ENCODE results near the gene HPN. TPM values are rescaled to one million over a fixed set of nuclear protein-coding genes. Genes with fewer than 3 reads are reported as not detected.

Gene HPN
- total and polyA plus RNA-seq, 10 of the 15 experiments (the other 5 are each of a cell fraction or from before 2014, with no cell fraction given), result 0.21 to 0.35 TPM; not detected in 8

- Histone ChIP-seq H3K4me3 (no peak overlapping the region), H3K9ac (ENCODE audit: control insufficient read depth, insufficient read depth, low read length) (no peak overlapping the region), H3K4me1 (ENCODE audit: control insufficient read depth, insufficient read depth, low read length) (no peaks in the 10 kb centered on the region), H3K9me3 (replicated peaks; ENCODE audit: control insufficient read depth, insufficient read depth, low read length) (no peaks in the 10 kb centered on the region), H2AFZ (ENCODE audit: control insufficient read depth, low read depth, low read length) (no peak overlapping the region), H3K27ac (ENCODE audit: control insufficient read depth, insufficient read depth) (no peak overlapping the region), H4K20me1 (ENCODE audit: control insufficient read depth, insufficient read depth) (no peaks in the 10 kb centered on the region), H3K79me2 (ENCODE audit: control insufficient read depth, insufficient read depth, low read length) (no peaks in the 10 kb centered on the region), H3K36me3 (ENCODE audit: control insufficient read depth in 2 of 2, insufficient read depth in 2 of 2, low read length in 1 of 2) (peaks cover 0 to 5% of the 10 kb centered on the region in 2 experiments; a peak in 2 of 4 replicates), H3K4me2 (ENCODE audit: control insufficient read depth, insufficient read depth) (0 out of 2 replicates have a peak overlapping the region, but pooled peaks have one; percentile 42), H3K27me3 (replicated peaks in 1 of 2; ENCODE audit: control insufficient read depth in 2 of 2, insufficient read depth in 2 of 2, low read length in 1 of 2) (peaks cover 2 to 5% of the 10 kb centered on the region in 2 experiments; a peak in 2 of 4 replicates)
- ATAC-seq, result no peak; the same call in 2 of the 3 replicates
- intact Hi-C loops (cut with micrococcal nuclease; ENCODE audit: unreplicated experiment) (no loop called here), in situ Hi-C loops (cut with MboI) (no loop called here)
- ChIA-PET POLR2A (no interaction called here), CTCF (no interaction called here), SMC1A (ENCODE audit: uncharacterized antibody, unreplicated experiment) (no interaction called here), RAD21 (ENCODE audit: unreplicated experiment) (no interaction called here)
- WGBS (ENCODE audit: insufficient coverage, insufficient replicate concordance, low lambda C conversion rate, missing lambda C conversion rate), result 42% methylated on average over 8 of the region's 11 CpGs
- no peak for TF ChIP-seq MLLT1 (IDR thresholded peaks at IDR 0.05)
- 0 out of 2 replicates have a peak, but pooled peaks have one; percentile 23 for TF ChIP-seq POLR2A (IDR thresholded peaks at IDR 0.05; ENCODE audit: low read depth, low read length)
- DNase-seq (ENCODE audit: low read depth, low spot score), result no peak
- no TSS peak for BruUV-seq (replicated peaks)
- FAIRE-seq, result no peak
Measured at GRCh38 chr19:35029737-35030256, 11.7 kb upstream of the HPN start.

- WGBS (ENCODE audit: insufficient coverage, insufficient replicate concordance, low lambda C conversion rate, missing lambda C conversion rate), result 7% methylated on average over 21 of the region's 118 CpGs
- H3K4me1 ChIP-seq (ENCODE audit: control insufficient read depth, insufficient read depth, low read length), result no peaks in the 10 kb centered on the region
- CTCF ChIA-PET, result no interaction called here
- RAD21 ChIA-PET (ENCODE audit: unreplicated experiment), result no interaction called here
- intact Hi-C loops (cut with micrococcal nuclease; ENCODE audit: unreplicated experiment) (no loop called here), in situ Hi-C loops (cut with MboI) (no loop called here)
- ATAC-seq, result peak; percentile 60
- DNase-seq (ENCODE audit: low read depth, low spot score), result no peak
- POLR2A ChIA-PET, result no interaction called here
- no peak within 1 kb of the TSS for H2AFZ ChIP-seq (ENCODE audit: control insufficient read depth, low read depth, low read length)
- H3K9ac ChIP-seq (ENCODE audit: control insufficient read depth, insufficient read depth, low read length), result no peak within 1 kb of the TSS
- no peaks in the 10 kb centered on the region for H3K9me3 ChIP-seq (replicated peaks; ENCODE audit: control insufficient read depth, insufficient read depth, low read length)
- no peaks in the 10 kb centered on the region for H3K79me2 ChIP-seq (ENCODE audit: control insufficient read depth, insufficient read depth, low read length)
- H3K4me3 ChIP-seq, result no peak within 1 kb of the TSS
- no peak for TF ChIP-seq BHLHE40 (IDR thresholded peaks at IDR 0.05; ENCODE audit: borderline replicate concordance in 1 of 2, low read depth in 2 of 2, low read length in 1 of 2)
- TF ChIP-seq EZH2 (IDR thresholded peaks at IDR 0.05; ENCODE audit: borderline replicate concordance, control insufficient read depth, low read depth, low read length), result no peak
- TF ChIP-seq HSF1 (IDR thresholded peaks at IDR 0.05; ENCODE audit: low read depth, low read length), result no peak
- no peak for TF ChIP-seq HCFC1 (IDR thresholded peaks at IDR 0.05; ENCODE audit: low read length)
- no peak for TF ChIP-seq IKZF2 (IDR thresholded peaks at IDR 0.05)
- TF ChIP-seq NFYA (IDR thresholded peaks at IDR 0.05; ENCODE audit: borderline replicate concordance, low read depth, low read length), result no peak
- no peaks in the 10 kb centered on the region for H4K20me1 ChIP-seq (ENCODE audit: control insufficient read depth, insufficient read depth)
- BruUV-seq (replicated peaks), result no TSS peak
- H3K4me2 ChIP-seq (ENCODE audit: control insufficient read depth, insufficient read depth), result peak within 1 kb of the TSS; percentile 42; the same call in 1 of the 2 replicates
- peaks cover 0 to 5% of the 10 kb centered on the region in 2 experiments; a peak in 2 of 4 replicates for H3K36me3 ChIP-seq (ENCODE audit: control insufficient read depth in 2 of 2, insufficient read depth in 2 of 2, low read length in 1 of 2)
- SMC1A ChIA-PET (ENCODE audit: uncharacterized antibody, unreplicated experiment), result no interaction called here
- peaks cover 2 to 5% of the 10 kb centered on the region in 2 experiments; a peak in 2 of 4 replicates for H3K27me3 ChIP-seq (replicated peaks in 1 of 2; ENCODE audit: control insufficient read depth in 2 of 2, insufficient read depth in 2 of 2, low read length in 1 of 2)
- H3K27ac ChIP-seq (ENCODE audit: control insufficient read depth, insufficient read depth), result no peak within 1 kb of the TSS
- FAIRE-seq, result no peak
Measured at GRCh38 chr19:35030257-35031071, 11.1 kb upstream of the HPN start, which contains the start of gene SCN1B. TSS of gene SCN1B (plus strand) at chr19:35030470. CDS start at chr19:35030821, 351 bp downstream.
